GM19099 (cell line): ENCODE data around the gene DNAJB6.

Experiments
- POLR2A ChIP-seq: IDR thresholded peaks from 3 replicates; pipeline ENCODE4 v1.6.1; 2011; ENCODE audit warnings: low read depth; ENCODE audit not compliant: insufficient read length; ENCODE audit errors: extremely low read depth

The DNAJB6 gene

GRCh38 chr7:157309988-157310668, 26.7 kb upstream of the DNAJB6 start:
- no peak for TF ChIP-seq POLR2A

GRCh38 chr7:157310676-157311185, 26.1 kb upstream of the DNAJB6 start:
- TF ChIP-seq POLR2A = no peak

- no peak for TF ChIP-seq POLR2A
Observed at GRCh38 chr7:157312941-157313340, 23.9 kb upstream of the DNAJB6 start.

GRCh38 chr7:157313645-157314044, 23.2 kb upstream of the DNAJB6 start:
- no peak for TF ChIP-seq POLR2A

- no peak for TF ChIP-seq POLR2A
Observed at GRCh38 chr7:157318015-157318706, 18.6 kb upstream of the DNAJB6 start.

GRCh38 chr7:157320608-157320980, 16.2 kb upstream of the DNAJB6 start:
- no peak for TF ChIP-seq POLR2A

- TF ChIP-seq POLR2A = no peak
Observed at GRCh38 chr7:157323401-157323800, 13.4 kb upstream of the DNAJB6 start.

GRCh38 chr7:157329447-157329846, 7.4 kb upstream of the DNAJB6 start:
- no peak for TF ChIP-seq POLR2A

- no peak for TF ChIP-seq POLR2A
Observed at GRCh38 chr7:157335236-157335635, 1.6 kb upstream of the DNAJB6 start.

GRCh38 chr7:157335991-157336382, 817 bp upstream of the DNAJB6 start:
- no peak for TF ChIP-seq POLR2A

GRCh38 chr7:157337316-157338149, 729 bp downstream of the DNAJB6 start:
- TF ChIP-seq POLR2A = no peak

GRCh38 chr7:157339777-157340677, 3.2 kb downstream of the DNAJB6 start:
- TF ChIP-seq POLR2A = no peak

GRCh38 chr7:157347217-157347904, 10.6 kb downstream of the DNAJB6 start:
- TF ChIP-seq POLR2A = no peak

- TF ChIP-seq POLR2A = no peak
Observed at GRCh38 chr7:157348548-157348947, 11.7 kb downstream of the DNAJB6 start.
